Astrocyte (in vitro differentiated cells and primary cell): ENCODE measurements around the gene PIK3CD. TPM values are rescaled to one million over a fixed set of nuclear protein-coding genes. Genes with fewer than 3 reads are reported as not detected.
A peak's percentile ranks its signal among the peaks of the same experiment; 100 is the strongest.

ENCODE experiments used
- DNase-seq: peaks from one replicate; pipeline ENCODE4 v3.0.0-alpha.2; 2010; ENCODE audit warnings: low read depth
- FAIRE-seq: peaks from 2 replicates; lab custom pipeline; 2011; peaks lifted over from hg19 to GRCh38; lab: Jason Lieb, UNC
- H2AFZ ChIP-seq: 2 replicates; pipeline ENCODE4 v1.6.0; 2012; ENCODE audit warnings: low read depth, low read length, inconsistent platforms
- H3K27ac ChIP-seq: 2 replicates; pipeline ENCODE4 v1.5.1; 2011; ENCODE audit warnings: low read depth, low read length, inconsistent platforms
- H3K27me3 ChIP-seq: 2 replicates; pipeline ENCODE4 v1.6.0; 2011; ENCODE audit warnings: low read length, inconsistent platforms; ENCODE audit not compliant: insufficient read depth
- H3K36me3 ChIP-seq: 2 replicates; pipeline ENCODE4 v1.5.1; 2011; ENCODE audit warnings: low read length, inconsistent platforms; ENCODE audit not compliant: insufficient read depth
- H3K4me1 ChIP-seq: 2 replicates; pipeline ENCODE4 v1.5.1; 2011; ENCODE audit warnings: low read length, inconsistent platforms; ENCODE audit not compliant: insufficient read depth
- H3K4me2 ChIP-seq: 2 replicates; pipeline ENCODE4 v1.6.0; 2012; ENCODE audit warnings: low read length, inconsistent platforms
- H3K4me3 ChIP-seq: 2 replicates; pipeline ENCODE4 v1.5.1; 2011; ENCODE audit warnings: low read depth, mild to moderate bottlenecking, low read length, inconsistent platforms; ENCODE audit not compliant: insufficient read depth
- H3K79me2 ChIP-seq: 2 replicates; pipeline ENCODE4 v1.6.0; 2012; ENCODE audit warnings: mild to moderate bottlenecking, low read length, inconsistent platforms; ENCODE audit not compliant: insufficient read depth
- H3K9ac ChIP-seq: 2 replicates; pipeline ENCODE4 v1.6.0; 2012; ENCODE audit warnings: mild to moderate bottlenecking, low read length, inconsistent platforms
- H3K9me3 ChIP-seq: 2 replicates; pipeline ENCODE4 v1.5.1; 2012; ENCODE audit warnings: low read depth, mild to moderate bottlenecking, low read length, inconsistent platforms; ENCODE audit not compliant: insufficient read depth
- H4K20me1 ChIP-seq: 2 replicates; pipeline ENCODE4 v1.6.0; 2012; ENCODE audit warnings: low read length, inconsistent platforms; ENCODE audit not compliant: insufficient read depth
- H3K27ac Mint-ChIP-seq: one replicate; pipeline ENCODE4 v1.8.0; 2021; ENCODE audit warnings: mild to moderate bottlenecking, mixed read lengths; ENCODE audit not compliant: unreplicated experiment
- H3K27me3 Mint-ChIP-seq: one replicate; pipeline ENCODE4 v1.8.0; 2021; ENCODE audit warnings: low read depth, mixed read lengths; ENCODE audit not compliant: unreplicated experiment
- H3K36me3 Mint-ChIP-seq: one replicate; pipeline ENCODE4 v1.8.0; 2021; ENCODE audit warnings: low read depth, mixed read lengths; ENCODE audit not compliant: unreplicated experiment
- H3K4me1 Mint-ChIP-seq: one replicate; pipeline ENCODE4 v1.8.0; 2021; ENCODE audit warnings: low read depth, mixed read lengths; ENCODE audit not compliant: unreplicated experiment
- H3K4me3 Mint-ChIP-seq: one replicate; pipeline ENCODE4 v1.8.0; 2021; ENCODE audit warnings: mild to moderate bottlenecking, moderate library complexity, mixed read lengths; ENCODE audit not compliant: unreplicated experiment
- H3K9me3 Mint-ChIP-seq: one replicate; pipeline ENCODE4 v1.8.0; 2021; ENCODE audit warnings: mild to moderate bottlenecking, mixed read lengths; ENCODE audit not compliant: unreplicated experiment
- CTCF ChIP-seq: IDR thresholded peaks from 2 replicates; pipeline ENCODE4 v1.5.1; 2011; ENCODE audit warnings: low read depth, mild to moderate bottlenecking, inconsistent platforms, low read length, moderate library complexity; ENCODE audit not compliant: insufficient read depth
- EZH2 ChIP-seq: IDR thresholded peaks from 2 replicates; pipeline ENCODE4 v1.6.1; 2012; ENCODE audit warnings: mild to moderate bottlenecking, low read length, inconsistent platforms; ENCODE audit not compliant: insufficient read depth
- total RNA-seq: library from RNA; stranded (reverse); gene quantifications from 2 replicates; pipeline ENCODE4 v1.2.1, GENCODE V29; 2021

The PIK3CD gene
- total RNA-seq, 1 donor from 2014 or later, result 29.5 TPM

- peak overlapping the region; percentile 63 for H3K4me3 ChIP-seq
- no peak for DNase-seq
- H3K27ac ChIP-seq, result peak overlapping the region; percentile 17
- H4K20me1 ChIP-seq, result peaks cover 20% of the 10 kb centered on the region
- Mint-ChIP-seq H3K27ac (peak overlapping the region; percentile 91), H3K9me3 (no peaks in the 10 kb centered on the region), H3K36me3 (peaks cover 7% of the 10 kb centered on the region), H3K4me3 (peak overlapping the region; percentile 89), H3K4me1 (peaks cover 11% of the 10 kb centered on the region), H3K27me3 (no peaks in the 10 kb centered on the region)
- H3K36me3 ChIP-seq, result peaks cover 4% of the 10 kb centered on the region
- peaks cover 21% of the 10 kb centered on the region for H3K79me2 ChIP-seq
- peak overlapping the region; percentile 79 for H3K9ac ChIP-seq
- no peak for TF ChIP-seq CTCF
- TF ChIP-seq EZH2, result no peak
- peak overlapping the region; percentile 52 for H2AFZ ChIP-seq
- H3K27me3 ChIP-seq, result no peaks in the 10 kb centered on the region
- FAIRE-seq, result no peak
- H3K9me3 ChIP-seq, result no peaks in the 10 kb centered on the region
- peaks cover 47% of the 10 kb centered on the region for H3K4me1 ChIP-seq
- H3K4me2 ChIP-seq, result peak overlapping the region; percentile 97
Observed at GRCh38 chr1:9690440-9691107, 39.0 kb downstream of the PIK3CD start.

DNA sequence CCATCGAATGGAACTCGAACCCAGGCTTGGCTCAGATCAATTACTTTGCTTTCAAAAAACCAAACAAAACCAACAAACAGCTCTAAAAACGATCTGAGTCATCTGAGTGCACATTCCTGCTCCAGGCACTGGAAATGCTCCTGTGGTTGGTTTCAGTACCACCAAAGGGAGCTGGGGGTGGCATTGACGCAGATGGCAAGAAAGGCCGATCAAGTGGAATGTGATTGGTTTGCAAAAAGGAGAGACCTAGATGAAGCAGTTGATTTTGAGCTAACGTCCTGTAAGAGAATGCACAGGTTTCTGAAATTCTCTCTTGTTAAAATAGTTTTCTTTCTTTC lies 39.5 kb downstream of the PIK3CD start:
- no peaks in the 10 kb centered on the region for H3K9me3 ChIP-seq
- H4K20me1 ChIP-seq, result peaks cover 20% of the 10 kb centered on the region
- no peaks in the 10 kb centered on the region for H3K9me3 Mint-ChIP-seq
- H2AFZ ChIP-seq, result no peak overlapping the region
- no peak for FAIRE-seq
- peak overlapping the region; percentile 79 for H3K9ac ChIP-seq
- H3K4me1 ChIP-seq, result peaks cover 47% of the 10 kb centered on the region
- H3K79me2 ChIP-seq, result peaks cover 21% of the 10 kb centered on the region
- peak overlapping the region; percentile 20 for H3K27ac ChIP-seq
- no peaks in the 10 kb centered on the region for H3K27me3 ChIP-seq
- peak overlapping the region; percentile 97 for H3K4me2 ChIP-seq
- H3K27me3 Mint-ChIP-seq, result no peaks in the 10 kb centered on the region
- H3K27ac Mint-ChIP-seq, result peak overlapping the region; percentile 91
- H3K4me3 ChIP-seq, result peak overlapping the region; percentile 9
- TF ChIP-seq CTCF, result no peak
- TF ChIP-seq EZH2, result no peak
- H3K4me1 Mint-ChIP-seq, result peaks cover 11% of the 10 kb centered on the region
- peak; percentile 74 for DNase-seq
- peaks cover 7% of the 10 kb centered on the region for H3K36me3 Mint-ChIP-seq
- H3K4me3 Mint-ChIP-seq, result peak overlapping the region; percentile 89
- peaks cover 4% of the 10 kb centered on the region for H3K36me3 ChIP-seq

DNA sequence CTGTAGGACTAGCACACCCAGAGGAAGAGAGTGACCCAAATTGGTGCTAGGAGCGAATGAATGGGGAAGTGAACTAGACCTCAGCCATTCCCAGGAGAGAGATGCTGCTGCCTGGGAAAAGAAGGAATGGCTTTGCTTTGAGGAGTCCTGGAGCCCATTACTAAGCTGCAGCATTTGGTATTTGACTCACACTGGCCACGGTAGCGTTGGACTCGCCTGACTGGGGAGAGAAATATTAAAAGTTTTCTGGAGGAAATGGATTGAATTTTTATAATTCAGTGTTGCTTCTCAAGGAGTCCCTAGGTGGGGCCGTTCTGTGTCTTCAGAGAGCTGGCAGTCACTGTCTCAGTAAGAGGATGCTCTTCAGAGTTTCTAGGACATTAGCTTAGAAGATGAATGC lies 40.2 kb downstream of the PIK3CD start:
- peaks cover 20% of the 10 kb centered on the region for H4K20me1 ChIP-seq
- peak overlapping the region; percentile 34 for H3K9ac ChIP-seq
- H3K4me1 ChIP-seq, result peaks cover 46% of the 10 kb centered on the region
- peaks cover 4% of the 10 kb centered on the region for H3K36me3 ChIP-seq
- H3K27ac Mint-ChIP-seq, result peak overlapping the region; percentile 91
- peaks cover 11% of the 10 kb centered on the region for H3K4me1 Mint-ChIP-seq
- no peaks in the 10 kb centered on the region for H3K27me3 ChIP-seq
- peak overlapping the region; percentile 89 for H3K4me3 Mint-ChIP-seq
- H3K4me2 ChIP-seq, result peak overlapping the region; percentile 97
- H2AFZ ChIP-seq, result no peak overlapping the region
- no peaks in the 10 kb centered on the region for H3K27me3 Mint-ChIP-seq
- no peak for TF ChIP-seq EZH2
- TF ChIP-seq CTCF, result no peak
- no peaks in the 10 kb centered on the region for H3K9me3 Mint-ChIP-seq
- DNase-seq (no peak), FAIRE-seq (no peak)
- peaks cover 21% of the 10 kb centered on the region for H3K79me2 ChIP-seq
- peak overlapping the region; percentile 9 for H3K4me3 ChIP-seq
- no peaks in the 10 kb centered on the region for H3K9me3 ChIP-seq
- H3K27ac ChIP-seq, result peak overlapping the region; percentile 20
- H3K36me3 Mint-ChIP-seq, result peaks cover 7% of the 10 kb centered on the region
